Measurements from ENCODE around the gene SLC6A19.

The SLC6A19 gene

DNA sequence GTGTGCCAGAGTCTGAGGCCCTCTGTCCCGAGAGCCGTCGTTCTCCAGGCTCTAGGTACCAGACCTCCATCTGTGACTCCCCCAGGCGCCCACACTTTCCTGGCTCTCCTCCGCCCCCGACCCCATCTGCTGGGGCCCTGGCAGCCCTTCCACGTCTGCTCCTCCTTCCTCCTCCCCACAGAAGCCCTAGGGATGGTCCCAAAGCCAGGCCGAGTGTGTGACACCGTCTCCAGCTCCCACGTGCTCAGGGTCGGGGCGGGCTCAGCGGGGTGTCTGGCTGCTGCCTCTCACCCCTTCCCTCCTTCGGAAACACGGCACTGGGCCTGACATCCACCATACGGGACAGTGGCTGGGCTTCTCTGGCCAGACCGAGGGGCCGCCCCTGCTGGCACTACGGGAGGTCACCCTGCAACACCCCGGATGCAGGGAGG, 20.5 kb upstream of the SLC6A19 start:
- DNase-seq (ENCODE audit: low read depth in 2 of 2), result no peak

DNA sequence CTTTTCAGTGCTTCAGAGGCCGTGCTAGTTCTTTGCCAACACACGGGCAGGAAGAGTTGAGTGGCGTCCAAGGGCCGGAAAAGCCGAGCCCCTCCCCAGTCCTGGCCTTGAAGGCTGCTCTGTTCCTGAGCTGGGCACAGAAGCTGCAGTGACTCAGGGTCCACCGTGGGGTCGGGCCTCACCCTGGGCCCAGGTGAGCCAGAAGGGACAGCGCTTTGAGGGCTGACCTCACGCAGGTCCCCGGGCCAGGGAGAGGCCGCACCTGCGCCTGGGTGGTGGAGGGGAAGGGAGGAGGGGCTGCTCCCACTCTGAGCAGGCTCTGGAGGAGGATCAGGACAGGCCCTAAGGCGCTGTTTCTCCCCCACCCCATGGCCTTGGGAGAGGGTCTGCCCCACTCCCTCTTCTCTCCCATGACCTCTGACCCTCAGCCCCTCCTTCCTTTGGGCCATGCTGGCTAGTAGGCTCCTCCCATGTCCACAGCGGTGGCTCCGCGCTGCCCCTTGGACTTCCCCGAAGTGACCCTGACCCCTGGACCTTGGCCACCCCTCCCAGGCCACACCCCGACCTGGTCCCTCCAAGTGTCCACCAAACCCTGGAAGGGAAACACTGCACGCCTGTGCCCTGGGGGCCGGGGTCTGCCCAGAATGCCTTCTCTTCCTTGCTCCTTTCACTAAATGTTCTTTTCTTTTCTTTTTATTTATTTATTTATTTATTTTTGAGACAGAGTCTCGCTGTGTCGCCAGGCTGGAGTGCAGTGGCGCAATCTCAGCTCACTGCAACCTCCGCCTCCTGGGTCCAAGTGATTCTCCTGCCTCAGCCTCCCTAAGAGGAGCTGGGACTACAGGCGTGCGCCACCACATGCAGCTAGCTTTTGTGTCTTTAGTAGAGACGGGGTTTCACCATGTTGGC, 19.7 kb upstream of the SLC6A19 start:
- no peak for DNase-seq (ENCODE audit: low read depth in 2 of 2)

DNA sequence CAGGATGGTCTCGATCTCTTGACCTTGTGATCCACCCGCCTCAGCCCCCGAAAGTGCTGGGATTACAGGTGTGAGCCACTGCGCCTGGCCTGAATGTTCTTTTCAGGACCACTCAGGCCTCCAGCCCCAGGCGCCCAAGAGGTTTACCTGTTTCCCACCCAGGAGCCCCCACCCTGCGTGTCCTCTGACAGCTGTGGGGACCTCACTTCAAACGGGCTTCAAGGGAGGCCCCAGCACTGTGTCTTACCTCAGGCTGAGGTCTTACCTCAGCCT, 19.1 kb upstream of the SLC6A19 start:
- DNase-seq (ENCODE audit: low read depth in 2 of 2), result no peak

DNA sequence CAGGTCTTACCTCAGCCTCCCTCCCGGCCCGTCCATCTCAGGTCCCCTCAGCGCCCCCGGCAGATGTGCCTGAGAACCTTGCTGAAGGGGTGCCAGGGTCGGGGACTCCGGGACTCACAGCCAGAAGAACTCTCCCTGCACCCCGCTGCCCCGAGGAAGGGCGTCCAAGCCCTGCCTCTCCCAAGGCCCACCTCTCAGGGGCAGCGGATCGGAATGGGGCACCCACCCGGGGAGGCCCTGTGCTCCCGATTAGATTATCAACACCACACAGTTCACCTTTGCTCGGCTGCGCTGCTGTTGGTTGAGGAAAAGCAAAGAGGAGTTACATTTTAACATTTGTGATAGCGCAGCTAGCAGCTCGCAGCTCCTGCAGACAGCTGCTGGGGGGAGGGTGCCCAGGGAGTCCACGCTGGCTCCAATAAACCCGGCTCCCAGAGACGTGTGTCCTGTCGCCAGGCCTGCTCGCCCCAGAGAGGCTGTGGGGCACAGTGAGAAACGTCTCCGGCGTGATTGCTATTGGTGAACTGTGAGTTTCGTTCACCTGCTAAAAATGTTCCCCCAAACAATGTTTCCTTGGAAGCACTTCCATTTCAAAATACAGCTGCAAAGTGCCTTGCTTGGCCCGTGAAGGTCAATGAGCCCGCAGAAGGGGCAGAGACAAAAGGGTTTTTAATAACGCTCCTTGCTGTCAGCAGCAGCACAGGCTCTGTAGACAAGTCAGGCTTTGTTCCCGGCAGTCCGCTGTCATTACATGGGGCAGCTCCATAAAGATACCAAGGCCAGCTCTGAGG, 18.6 kb upstream of the SLC6A19 start:
- no peak for DNase-seq (ENCODE audit: low read depth in 2 of 2)

DNA sequence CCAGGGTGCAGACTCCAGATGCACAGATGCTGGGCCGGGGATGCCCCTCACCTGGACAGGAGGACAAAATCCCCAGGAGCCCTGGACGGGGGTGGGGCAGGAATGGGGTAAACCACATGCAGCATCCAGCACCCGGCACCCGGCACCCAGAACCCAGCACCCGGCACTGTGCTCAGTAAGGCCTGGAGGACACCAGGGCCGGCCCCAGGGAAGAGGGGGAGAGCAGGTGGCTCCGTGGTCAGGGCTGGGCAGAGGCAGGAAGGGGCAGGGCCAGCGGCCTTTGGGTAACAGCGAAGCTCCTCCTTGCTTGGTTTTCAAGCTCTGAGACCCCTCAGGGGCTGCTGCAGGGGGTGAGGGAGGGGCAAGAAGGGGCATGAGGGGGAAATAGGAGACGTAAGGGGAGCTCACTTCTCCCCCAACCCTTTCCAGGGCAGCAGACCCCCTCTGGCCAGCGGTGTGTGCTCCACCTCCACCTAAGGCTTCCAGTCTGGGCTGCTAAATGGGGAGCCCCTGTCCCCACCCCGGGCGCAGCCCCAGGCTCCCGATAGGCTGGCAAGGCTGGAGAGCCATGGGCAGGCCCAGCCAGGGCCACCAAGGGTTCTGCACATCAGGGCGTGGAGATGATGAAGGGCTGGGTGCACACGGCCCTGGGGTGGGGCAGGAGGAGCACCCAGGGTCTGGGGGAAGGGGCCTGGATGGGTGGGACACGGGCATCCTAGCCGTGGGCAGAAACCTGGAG, 17.8 kb upstream of the SLC6A19 start:
- DNase-seq (ENCODE audit: low read depth in 2 of 2), result no peak

DNA sequence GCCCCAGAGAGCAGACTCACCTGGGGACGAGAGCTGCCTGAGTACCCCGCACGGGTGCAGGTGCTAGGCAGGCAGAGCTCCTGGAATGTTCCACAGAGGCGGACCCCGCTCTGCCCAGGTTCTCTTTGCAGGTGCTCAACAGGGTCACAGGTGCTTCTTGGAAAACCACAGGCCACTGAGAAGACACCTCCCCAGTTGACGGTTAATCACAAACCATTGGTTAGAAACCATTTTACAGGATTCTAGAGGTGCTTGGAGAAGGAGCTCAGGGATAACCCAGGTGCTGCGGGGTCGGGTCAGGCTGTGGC, 17.3 kb upstream of the SLC6A19 start:
- no peak for DNase-seq (ENCODE audit: low read depth in 2 of 2)

DNA sequence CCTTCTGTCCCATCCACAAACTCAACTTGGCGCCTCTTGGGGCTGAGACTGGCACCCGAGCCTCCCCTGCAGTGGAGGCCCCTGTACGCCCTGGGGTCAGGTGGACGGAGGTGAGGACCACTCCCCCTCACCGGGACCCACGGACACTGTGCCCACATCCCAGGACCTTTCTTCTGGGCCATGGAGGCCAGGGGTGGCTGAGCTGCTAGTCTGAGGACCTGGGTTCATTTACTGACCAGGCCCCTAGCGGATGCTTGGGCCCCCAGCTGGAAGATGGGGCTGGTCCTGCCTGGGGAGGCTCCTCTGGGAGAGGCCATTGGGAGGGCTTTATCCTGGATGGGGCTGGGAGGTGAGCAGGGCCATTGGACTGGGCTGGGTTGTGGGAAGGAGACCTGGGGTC, 16.9 kb upstream of the SLC6A19 start:
- no peak for DNase-seq (ENCODE audit: low read depth in 2 of 2)

DNA sequence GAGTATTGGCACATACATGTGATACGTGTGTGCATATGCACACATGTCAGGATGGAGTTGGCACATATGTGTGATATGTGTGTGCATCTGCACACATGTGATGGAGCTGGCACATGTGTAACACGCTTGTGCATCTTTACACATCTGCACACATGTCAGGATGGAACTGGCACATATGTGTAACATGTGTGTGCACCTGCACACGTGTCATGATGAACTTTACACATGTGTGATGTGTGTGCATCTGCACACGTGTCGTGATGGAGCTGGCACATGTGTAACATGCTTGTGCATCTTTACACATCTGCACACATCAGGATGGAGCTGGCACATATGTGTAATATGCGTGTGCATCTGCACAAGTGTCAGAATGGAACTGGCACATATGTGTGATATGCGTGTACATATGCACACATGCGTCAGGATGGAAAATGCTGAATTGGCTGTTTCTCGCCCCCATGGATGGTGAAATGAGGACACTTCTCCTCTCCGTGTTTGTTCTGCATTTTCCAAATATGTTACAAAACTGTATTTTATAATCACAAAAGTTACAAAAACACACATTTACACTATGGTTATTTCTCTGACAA, 16.3 kb upstream of the SLC6A19 start:
- DNase-seq (ENCODE audit: low read depth in 2 of 2), result no peak

DNA sequence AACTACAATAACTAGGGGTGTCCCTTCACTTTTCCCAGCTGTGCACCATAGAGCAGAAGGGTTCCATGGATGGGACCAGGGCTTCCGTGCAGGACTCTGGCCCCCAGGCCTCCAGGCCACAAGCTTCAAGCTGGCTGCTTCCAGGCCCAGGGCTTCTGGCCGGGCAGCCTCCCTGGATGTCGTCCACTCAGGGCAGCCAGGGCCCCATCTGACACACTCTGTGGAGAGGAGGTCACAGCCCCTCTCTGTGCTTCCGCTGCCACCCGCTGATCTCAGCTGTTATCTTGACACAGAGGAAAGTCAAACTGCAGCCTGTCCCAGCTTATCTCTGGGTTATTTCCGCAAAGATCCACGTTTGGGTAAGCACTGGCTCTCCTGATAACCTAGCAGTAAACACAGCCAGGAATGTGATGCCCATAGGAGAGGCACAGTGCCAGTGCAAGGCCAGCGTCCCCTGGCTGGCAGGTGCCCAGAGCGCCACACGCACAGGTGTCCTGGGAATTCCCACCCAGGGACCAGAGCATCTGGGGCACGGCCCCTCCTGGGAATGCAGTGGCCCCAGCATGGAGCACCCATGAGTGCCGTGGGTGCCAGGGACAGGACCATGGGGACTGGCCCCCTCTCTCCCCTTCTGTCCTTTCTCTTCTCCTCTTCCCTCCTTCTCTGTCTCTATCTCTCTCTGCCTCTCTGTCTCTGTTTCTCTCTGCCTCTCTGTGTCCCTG, 15.6 kb upstream of the SLC6A19 start:
- no peak for DNase-seq (ENCODE audit: low read depth in 2 of 2)

DNA sequence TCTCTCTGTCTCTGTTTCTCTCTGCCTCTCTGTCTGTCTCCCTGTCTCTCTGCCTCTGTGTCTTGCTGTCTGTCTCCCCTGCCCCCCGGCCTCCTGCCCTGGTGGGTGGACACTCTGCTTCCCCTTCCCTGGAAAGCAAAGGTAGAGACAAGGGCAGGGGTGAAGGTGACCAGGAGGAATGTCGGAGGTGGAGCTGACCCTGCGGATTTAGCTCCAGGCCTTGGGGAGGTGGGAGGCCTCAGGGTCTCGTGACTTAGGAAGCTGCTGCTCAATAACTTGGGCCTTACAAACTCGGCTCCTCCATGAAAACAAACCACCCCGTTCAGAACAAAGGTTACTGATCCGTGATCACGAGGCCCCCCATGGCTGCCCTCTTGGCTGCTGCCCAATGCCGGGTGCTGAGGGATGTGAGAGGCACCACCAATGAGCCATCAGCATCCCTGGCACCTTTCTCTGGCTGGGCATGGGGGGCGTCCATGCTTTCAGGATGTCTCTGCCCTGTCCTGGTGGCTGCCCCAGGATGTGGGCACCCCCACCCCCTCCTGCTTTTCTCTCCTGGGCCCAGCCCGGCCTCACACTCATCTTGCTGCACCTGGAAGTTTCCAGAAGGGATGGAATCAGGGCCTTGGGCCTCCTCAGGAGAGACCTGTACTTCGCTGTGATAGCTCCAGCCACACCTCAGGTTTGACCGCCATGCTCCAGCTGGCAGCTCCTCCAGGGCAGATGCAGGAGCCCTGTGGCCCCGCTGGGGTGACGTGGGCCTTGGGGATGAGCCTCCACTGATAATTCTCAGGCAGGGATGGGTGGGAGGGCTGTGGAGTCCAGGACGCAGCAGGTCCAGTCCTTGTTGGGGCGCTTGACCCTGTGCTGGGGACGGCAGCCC, 14.8 kb upstream of the SLC6A19 start:
- no peak for DNase-seq (ENCODE audit: low read depth in 2 of 2)

DNA sequence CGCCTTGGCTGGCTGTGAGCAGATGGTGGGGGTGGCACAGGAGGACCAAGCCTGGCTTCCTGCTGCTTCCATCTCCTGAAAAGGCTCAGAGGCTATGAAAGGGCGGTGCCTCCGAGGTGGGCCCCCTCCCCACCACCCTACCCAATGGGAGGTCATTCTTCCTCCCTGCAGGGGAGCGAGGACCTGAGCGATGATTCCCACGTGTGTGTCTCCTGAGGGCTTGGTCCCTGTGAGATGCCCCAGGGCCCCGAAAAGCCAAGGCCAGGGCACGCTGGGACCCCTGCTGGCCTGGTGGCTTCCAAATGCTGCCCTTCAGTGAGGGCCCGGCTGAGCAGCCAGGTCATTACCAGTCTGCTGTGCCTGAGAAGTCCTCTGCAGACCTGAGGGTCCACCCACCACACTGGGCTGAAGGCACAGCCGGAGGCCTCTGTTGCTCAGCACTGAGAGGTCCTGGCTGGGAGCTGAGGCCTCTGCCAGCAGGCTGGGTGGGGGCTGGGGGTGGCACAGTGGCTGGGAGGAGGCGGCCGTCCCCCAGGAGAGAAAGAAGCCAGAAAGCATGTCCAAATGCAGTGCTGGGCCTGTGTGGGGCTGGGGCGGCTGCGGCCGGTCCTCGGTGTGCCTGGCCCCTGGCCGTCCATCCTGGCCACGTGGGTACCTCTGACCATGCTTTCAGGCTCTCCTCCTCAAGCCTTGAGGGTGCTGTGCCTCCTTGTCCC, 14.0 kb upstream of the SLC6A19 start:
- DNase-seq (ENCODE audit: low read depth in 2 of 2), result no peak

DNA sequence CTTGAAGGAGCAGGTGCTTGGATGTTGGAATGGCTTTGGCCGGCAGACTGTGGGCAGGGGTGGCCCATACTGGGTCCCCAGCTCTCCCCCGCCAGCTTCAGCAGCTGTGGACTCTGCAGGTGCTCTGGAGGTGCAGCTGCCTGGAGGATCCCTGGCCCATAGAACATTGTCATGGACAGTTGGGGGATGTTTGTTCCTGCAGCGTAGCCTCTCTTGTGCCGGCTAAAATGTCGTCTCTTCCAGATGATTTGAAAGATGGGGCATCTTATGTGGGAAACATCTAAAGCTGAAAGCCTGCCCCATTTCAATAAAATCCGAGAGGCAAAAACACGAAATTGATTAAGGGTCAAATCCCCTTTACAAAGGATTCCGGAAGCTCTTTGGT, 13.5 kb upstream of the SLC6A19 start:
- no peak for DNase-seq (ENCODE audit: low read depth in 2 of 2)

DNA sequence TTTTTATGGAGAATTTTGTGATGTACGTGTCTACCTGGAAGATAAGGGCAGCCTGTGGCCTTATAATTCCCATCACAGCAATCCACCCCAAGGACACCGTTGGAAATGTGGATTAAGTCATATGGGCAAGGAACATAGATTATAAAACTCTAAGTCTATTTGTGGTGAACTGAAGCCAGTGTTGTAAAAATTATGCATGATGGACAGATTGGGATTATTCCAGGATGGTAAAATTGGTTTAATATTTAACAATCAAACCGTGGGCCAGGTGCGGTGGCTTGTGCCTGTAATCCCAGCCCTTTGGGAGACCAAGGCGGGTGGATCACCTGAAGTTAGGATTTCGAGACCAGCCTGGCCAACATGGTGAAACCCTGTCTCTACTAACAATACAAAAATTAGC, 12.9 kb upstream of the SLC6A19 start:
- no peak for DNase-seq (ENCODE audit: low read depth in 2 of 2)

DNA sequence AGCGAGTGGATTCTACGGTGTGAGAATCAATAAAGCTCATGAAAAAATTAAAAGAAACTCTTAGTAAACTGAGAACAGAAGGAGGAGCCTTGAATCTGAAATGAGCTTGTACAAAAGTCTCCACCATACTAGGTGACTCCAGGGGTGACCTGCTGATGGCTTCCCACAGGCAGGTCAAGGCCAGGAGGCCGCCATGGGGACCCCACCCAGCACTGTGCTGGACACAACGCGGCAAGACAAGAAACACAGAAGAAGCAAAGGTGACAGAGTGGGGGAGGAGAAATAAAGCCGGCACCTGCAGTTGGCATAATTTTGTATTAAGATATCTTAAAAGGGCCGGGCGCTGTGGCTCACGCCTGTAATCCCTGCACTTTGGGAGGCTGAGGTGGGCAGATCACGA, 12.1 kb upstream of the SLC6A19 start:
- DNase-seq (ENCODE audit: low read depth in 2 of 2), result no peak

DNA sequence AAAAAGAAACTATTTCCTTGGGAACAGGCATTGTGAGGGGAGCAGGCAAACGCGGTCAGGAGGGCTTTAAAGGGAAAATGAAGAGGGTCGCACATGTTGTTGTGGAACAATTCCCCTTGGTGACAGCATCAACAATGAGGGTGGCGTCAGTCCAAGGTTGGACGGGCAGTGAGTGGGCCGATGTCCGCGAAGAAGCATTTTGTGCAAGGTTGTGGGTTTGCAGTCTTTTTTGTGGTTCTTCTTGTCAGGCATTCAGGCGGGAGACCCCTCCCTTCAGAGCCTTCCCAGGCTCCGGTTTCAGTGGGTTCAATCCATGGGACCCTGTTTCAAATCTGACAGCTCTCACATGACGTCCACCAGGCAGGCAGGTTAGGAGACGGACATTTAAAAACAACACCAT, 11.1 kb upstream of the SLC6A19 start:
- DNase-seq (ENCODE audit: low read depth in 2 of 2), result no peak

DNA sequence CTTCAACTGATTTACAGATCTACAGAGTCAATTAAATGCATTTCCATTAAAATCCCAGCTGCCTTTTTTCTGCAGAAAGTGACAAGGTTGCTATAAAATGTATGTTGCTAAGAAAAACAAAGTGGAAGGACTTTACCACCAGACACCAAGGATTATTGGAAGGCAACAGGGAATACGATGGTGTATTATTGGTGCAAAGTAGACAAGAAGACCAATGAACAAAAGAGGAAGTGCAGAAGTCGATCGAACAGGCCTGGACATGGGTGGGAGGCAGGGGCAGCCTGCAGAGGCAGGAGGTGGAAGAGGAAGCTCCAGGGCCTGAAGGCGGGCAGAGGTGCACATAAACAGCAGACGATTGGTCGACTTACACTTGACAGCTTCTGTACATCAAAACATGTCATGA, 10.6 kb upstream of the SLC6A19 start:
- no peak for DNase-seq (ENCODE audit: low read depth in 2 of 2)

DNA sequence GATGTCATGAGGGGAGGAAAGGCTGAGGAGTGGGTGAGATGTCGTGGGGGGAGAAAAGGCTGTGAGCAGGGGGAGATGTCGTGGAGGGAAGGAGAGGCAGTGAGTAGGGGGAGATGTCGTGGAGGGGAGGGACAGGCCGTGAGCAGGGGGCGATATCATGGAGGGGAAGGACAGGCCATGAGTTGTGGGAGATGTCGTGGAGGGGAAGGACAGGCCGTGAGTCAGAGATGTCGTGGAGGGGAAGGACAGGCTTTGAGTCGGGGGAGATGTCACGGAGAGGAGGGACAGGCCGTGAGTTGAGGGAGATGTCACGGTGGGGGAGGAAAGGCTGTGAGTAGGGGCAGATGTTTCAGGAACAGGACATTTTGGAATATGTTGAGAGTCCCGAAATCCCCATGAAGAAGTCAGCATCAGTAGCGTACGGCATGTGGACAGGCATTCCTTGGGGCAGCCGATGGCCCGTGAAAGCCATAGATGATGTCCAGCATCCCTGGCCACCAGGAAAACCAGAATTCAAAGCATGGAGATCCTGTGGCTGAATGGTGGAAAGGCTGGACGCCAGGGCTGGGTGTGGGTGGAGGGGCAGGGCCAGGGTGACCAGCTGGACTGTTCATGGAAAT, 8.3 kb upstream of the SLC6A19 start:
- DNase-seq (ENCODE audit: low read depth in 2 of 2), result no peak

DNA sequence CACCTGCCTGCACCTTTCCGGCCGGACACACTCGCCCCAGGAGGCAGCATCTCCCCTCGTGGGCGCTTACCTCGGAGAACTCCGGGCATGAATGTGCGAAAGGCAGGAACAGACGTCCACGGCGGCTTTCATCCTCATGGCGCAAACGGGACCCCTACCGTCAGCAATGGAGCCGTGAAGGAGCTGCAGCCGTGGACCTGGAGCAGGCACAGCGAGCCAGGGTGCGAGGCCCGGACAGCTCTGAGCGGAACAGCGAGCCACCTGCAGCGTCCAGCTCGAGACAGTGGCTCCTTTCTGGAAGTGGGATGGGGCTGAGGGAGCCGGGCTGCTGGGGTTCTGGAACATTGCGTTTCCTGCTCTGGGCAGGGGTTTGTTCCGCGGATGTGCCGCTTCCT, 7.8 kb upstream of the SLC6A19 start:
- no peak for DNase-seq (ENCODE audit: low read depth in 2 of 2)

DNA sequence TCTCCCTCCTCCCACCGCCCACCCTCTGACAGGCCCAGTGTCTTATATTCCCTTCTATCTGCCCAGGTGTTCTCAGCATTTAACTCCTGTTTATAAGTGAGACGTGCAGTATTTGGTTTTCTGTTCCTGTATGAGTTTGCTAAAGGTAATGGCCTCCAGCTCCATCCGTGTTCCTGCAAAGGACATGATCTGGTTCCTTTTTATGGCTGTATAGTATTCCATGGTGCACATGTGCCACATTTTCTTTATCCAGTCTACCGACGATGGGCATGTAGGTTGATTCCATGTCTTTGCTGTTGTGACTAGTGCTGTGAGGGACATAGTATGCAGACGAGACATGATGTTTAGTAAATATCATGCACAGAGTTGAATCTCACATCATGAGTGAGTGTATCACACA, 7.0 kb upstream of the SLC6A19 start:
- no peak for DNase-seq (ENCODE audit: low read depth in 2 of 2)

DNA sequence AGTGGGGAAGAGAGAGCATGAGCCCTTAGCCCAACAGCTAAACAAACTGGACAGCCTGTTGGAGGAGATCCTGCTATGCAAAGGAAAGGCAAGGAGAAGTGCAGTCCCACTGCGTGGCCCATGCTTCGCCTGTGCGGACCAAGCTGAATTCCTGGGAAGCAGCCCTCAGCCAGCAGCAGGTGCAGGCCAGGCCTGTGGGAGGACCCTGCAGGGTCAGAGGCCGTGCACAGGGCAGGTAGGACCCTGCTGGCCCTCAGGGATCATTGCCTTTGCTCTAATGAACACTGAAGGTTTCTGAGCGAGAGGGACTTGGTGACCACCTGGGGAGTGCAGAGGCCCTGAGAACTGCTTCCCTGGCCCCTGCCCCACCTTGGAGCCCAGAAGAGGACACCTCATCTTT, 6.0 kb upstream of the SLC6A19 start:
- no peak for DNase-seq (ENCODE audit: low read depth in 2 of 2)

All from fibroblast of skin of left biceps (primary cell).